HepG2 (cell line): ENCODE measurements around the gene UCN. TPM values are rescaled to one million over a fixed set of nuclear protein-coding genes. Genes with fewer than 3 reads are reported as not detected.

ENCODE experiments used
- ELF3 ChIP-seq: IDR thresholded peaks from 2 replicates; pipeline ENCODE4 v1.6.1; 2016; ENCODE audit warnings: missing genetic modification reagents, missing compliant biosample characterization
- HNRNPH1 ChIP-seq: fragments of 200-400 bp; formaldehyde crosslinking; optimal IDR thresholded peaks from 2 replicates; pipeline ENCODE3; 2017; ENCODE audit warnings: mild to moderate bottlenecking, low read depth, low read length
- HOXA9 ChIP-seq: sonication (generic); formaldehyde crosslinking; IDR thresholded peaks from 2 replicates; pipeline ENCODE4 v1.8.1; 2022; ENCODE audit warnings: missing genetic modification reagents, mild to moderate bottlenecking, moderate library complexity, borderline replicate concordance
- NBN ChIP-seq: fragments of 450-650 bp; conservative IDR thresholded peaks from 2 replicates; pipeline ENCODE4 v1.6.1; 2017
- RXRA ChIP-seq: sonication (generic); formaldehyde crosslinking; IDR thresholded peaks from 2 replicates; pipeline ENCODE4 v1.5.1; 2020; ENCODE audit warnings: missing genetic modification reagents
- TOE1 ChIP-seq: sonication (generic); formaldehyde crosslinking; IDR thresholded peaks from 2 replicates; pipeline ENCODE4 v1.4.0; 2020; ENCODE audit warnings: mild to moderate bottlenecking, missing genetic modification reagents
- ZNF510 ChIP-seq: sonication (generic); formaldehyde crosslinking; IDR thresholded peaks from 2 replicates; pipeline ENCODE4 v1.4.0; 2020; ENCODE audit warnings: low read depth, mild to moderate bottlenecking, missing genetic modification reagents
- ZNF607 ChIP-seq: sonication (generic); formaldehyde crosslinking; IDR thresholded peaks from 2 replicates; pipeline ENCODE4 v1.5.1; 2020; ENCODE audit warnings: missing genetic modification reagents, mild to moderate bottlenecking, borderline replicate concordance
- ZNF788 ChIP-seq: sonication (generic); formaldehyde crosslinking; IDR thresholded peaks from 2 replicates; pipeline ENCODE4 v1.5.0; 2020; ENCODE audit warnings: mild to moderate bottlenecking, missing genetic modification reagents, borderline replicate concordance
- polyA plus RNA-seq, 8 experiments: library from polyadenylated mRNA; depleted of rRNA in 3 of 8; stranded (reverse) in 7 of 8; unstranded in 1 of 8; fragments of >200 nt; fragmentation: Illumina TruSeq in 4 of 8; extraction: Trizol in 4 of 8; gene quantifications; 2 replicates each; pipeline versions ENCODE4 v1.2.1 to v1.2.3, GENCODE V29; 2011 to 2016; ENCODE audit warnings: low read depth in 4 of 8, missing spikeins in 1 of 8, mixed read lengths in 1 of 8; ENCODE audit not compliant: insufficient read depth in 1 of 8
- total RNA-seq, 5 experiments: library from RNA; depleted of rRNA; stranded (reverse); fragments of >200 nt; fragmentation: Illumina TruSeq; extraction: Trizol; gene quantifications; 2 replicates each; pipeline ENCODE4 v1.2.3, GENCODE V29; 2016; ENCODE audit warnings: low read depth in 1 of 5
- TF ChIP-seq, protein P1 (sequence below), 2 experiments: sonication (generic) in 1 of 2; formaldehyde crosslinking in 1 of 2; IDR thresholded peaks; 2 replicates each; pipeline versions ENCODE4 v1.4.0 to v1.6.1; 2018 to 2020; ENCODE audit warnings: missing genetic modification reagents in 2 of 2, borderline replicate concordance in 1 of 2, low read depth in 1 of 2, mild to moderate bottlenecking in 1 of 2, missing biosample characterization in 1 of 2
- TF ChIP-seq, protein P2 (sequence below): sonication (generic); formaldehyde crosslinking; IDR thresholded peaks from 2 replicates; pipeline ENCODE4 v1.4.0; 2020; ENCODE audit warnings: missing genetic modification reagents
- TF ChIP-seq, protein P3 (sequence below): sonication (generic); formaldehyde crosslinking; IDR thresholded peaks from 2 replicates; pipeline ENCODE4 v1.5.1; 2020; ENCODE audit warnings: missing genetic modification reagents, mild to moderate bottlenecking, borderline replicate concordance
- TF ChIP-seq, protein P4 (sequence below): sonication (generic); formaldehyde crosslinking; IDR thresholded peaks from 2 replicates; pipeline ENCODE4 v1.5.0; 2020; ENCODE audit warnings: mild to moderate bottlenecking, missing genetic modification reagents, moderate library complexity
- TF ChIP-seq, protein P5 (sequence below): sonication (generic); formaldehyde crosslinking; IDR thresholded peaks from 2 replicates; pipeline ENCODE4 v1.5.1; 2020; ENCODE audit warnings: missing genetic modification reagents, mild to moderate bottlenecking, borderline replicate concordance
- TF ChIP-seq, protein P6 (sequence below): sonication (generic); formaldehyde crosslinking; IDR thresholded peaks from 2 replicates; pipeline ENCODE4 v1.5.0; 2020; ENCODE audit warnings: mild to moderate bottlenecking, missing genetic modification reagents
- TF ChIP-seq, protein P7 (sequence below): sonication (generic); IDR thresholded peaks from 2 replicates; pipeline ENCODE4 v1.6.1; 2016; ENCODE audit warnings: low read depth, borderline replicate concordance

The UCN gene
- total and polyA plus RNA-seq, 2 of the 13 experiments (the other 11 are each of a cell fraction or from before 2014, with no cell fraction given), result 1.2 to 2.3 TPM

DNA sequence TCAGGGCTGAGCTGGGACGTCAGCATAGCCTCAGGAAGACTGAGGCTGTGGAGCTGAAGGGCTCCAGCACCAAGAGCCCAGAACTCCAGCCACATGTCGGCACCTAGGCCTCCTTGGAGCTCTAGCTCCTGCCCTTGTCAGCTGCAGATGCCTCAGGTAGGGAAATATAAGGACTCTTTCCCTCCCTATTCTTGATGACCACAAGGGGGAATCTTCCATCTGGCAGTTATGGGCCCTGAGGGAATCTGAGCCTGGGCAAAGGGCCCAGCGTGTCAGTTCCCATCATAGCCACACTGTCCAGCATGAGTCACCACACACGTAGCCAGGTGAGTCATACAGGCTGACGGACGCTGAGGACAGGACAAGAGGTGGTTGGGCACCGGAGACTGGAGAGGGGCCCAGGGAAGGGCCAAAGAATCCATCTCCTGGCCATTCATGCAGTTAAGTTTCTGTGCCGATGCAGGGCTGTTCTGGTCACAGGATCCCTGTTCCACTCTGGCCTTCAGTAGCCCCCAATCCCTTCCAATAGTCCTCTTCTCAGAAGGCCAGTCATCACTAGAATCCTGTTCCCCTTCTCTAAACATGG is 12.8 kb upstream of the UCN start (continued):
- TF ChIP-seq, protein P1, sequence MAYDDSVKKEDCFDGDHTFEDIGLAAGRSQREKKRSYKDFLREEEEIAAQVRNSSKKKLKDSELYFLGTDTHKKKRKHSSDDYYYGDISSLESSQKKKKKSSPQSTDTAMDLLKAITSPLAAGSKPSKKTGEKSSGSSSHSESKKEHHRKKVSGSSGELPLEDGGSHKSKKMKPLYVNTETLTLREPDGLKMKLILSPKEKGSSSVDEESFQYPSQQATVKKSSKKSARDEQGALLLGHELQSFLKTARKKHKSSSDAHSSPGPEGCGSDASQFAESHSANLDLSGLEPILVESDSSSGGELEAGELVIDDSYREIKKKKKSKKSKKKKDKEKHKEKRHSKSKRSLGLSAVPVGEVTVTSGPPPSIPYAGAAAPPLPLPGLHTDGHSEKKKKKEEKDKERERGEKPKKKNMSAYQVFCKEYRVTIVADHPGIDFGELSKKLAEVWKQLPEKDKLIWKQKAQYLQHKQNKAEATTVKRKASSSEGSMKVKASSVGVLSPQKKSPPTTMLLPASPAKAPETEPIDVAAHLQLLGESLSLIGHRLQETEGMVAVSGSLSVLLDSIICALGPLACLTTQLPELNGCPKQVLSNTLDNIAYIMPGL (CRISPR knock-in tag; IDR thresholded peaks at IDR 0.05; ENCODE audit: borderline replicate concordance in 1 of 2, low read depth in 1 of 2), result peak; percentile 84 to 94
- TF ChIP-seq, protein P2, sequence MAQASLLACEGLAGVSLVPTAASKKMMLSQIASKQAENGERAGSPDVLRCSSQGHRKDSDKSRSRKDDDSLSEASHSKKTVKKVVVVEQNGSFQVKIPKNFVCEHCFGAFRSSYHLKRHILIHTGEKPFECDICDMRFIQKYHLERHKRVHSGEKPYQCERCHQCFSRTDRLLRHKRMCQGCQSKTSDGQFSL, result no peak
- TF ChIP-seq HNRNPH1, result no peak
- TF ChIP-seq, protein P3, sequence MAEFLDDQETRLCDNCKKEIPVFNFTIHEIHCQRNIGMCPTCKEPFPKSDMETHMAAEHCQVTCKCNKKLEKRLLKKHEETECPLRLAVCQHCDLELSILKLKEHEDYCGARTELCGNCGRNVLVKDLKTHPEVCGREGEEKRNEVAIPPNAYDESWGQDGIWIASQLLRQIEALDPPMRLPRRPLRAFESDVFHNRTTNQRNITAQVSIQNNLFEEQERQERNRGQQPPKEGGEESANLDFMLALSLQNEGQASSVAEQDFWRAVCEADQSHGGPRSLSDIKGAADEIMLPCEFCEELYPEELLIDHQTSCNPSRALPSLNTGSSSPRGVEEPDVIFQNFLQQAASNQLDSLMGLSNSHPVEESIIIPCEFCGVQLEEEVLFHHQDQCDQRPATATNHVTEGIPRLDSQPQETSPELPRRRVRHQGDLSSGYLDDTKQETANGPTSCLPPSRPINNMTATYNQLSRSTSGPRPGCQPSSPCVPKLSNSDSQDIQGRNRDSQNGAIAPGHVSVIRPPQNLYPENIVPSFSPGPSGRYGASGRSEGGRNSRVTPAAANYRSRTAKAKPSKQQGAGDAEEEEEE (CRISPR knock-in tag), result no peak; the same call in 1 of the 2 replicates
- TF ChIP-seq HOXA9 (CRISPR knock-in tag), result no peak
- TF ChIP-seq, protein P4, sequence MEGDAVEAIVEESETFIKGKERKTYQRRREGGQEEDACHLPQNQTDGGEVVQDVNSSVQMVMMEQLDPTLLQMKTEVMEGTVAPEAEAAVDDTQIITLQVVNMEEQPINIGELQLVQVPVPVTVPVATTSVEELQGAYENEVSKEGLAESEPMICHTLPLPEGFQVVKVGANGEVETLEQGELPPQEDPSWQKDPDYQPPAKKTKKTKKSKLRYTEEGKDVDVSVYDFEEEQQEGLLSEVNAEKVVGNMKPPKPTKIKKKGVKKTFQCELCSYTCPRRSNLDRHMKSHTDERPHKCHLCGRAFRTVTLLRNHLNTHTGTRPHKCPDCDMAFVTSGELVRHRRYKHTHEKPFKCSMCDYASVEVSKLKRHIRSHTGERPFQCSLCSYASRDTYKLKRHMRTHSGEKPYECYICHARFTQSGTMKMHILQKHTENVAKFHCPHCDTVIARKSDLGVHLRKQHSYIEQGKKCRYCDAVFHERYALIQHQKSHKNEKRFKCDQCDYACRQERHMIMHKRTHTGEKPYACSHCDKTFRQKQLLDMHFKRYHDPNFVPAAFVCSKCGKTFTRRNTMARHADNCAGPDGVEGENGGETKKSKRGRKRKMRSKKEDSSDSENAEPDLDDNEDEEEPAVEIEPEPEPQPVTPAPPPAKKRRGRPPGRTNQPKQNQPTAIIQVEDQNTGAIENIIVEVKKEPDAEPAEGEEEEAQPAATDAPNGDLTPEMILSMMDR (CRISPR knock-in tag), result peak; percentile 94
- TF ChIP-seq ELF3 (CRISPR knock-in tag), result peak; percentile 84
- peak; percentile 77; the same call in 1 of the 2 replicates for TF ChIP-seq ZNF788
- TF ChIP-seq RXRA (CRISPR knock-in tag), result peak; percentile 92
- TF ChIP-seq NBN, result no peak
- TF ChIP-seq, protein P5, sequence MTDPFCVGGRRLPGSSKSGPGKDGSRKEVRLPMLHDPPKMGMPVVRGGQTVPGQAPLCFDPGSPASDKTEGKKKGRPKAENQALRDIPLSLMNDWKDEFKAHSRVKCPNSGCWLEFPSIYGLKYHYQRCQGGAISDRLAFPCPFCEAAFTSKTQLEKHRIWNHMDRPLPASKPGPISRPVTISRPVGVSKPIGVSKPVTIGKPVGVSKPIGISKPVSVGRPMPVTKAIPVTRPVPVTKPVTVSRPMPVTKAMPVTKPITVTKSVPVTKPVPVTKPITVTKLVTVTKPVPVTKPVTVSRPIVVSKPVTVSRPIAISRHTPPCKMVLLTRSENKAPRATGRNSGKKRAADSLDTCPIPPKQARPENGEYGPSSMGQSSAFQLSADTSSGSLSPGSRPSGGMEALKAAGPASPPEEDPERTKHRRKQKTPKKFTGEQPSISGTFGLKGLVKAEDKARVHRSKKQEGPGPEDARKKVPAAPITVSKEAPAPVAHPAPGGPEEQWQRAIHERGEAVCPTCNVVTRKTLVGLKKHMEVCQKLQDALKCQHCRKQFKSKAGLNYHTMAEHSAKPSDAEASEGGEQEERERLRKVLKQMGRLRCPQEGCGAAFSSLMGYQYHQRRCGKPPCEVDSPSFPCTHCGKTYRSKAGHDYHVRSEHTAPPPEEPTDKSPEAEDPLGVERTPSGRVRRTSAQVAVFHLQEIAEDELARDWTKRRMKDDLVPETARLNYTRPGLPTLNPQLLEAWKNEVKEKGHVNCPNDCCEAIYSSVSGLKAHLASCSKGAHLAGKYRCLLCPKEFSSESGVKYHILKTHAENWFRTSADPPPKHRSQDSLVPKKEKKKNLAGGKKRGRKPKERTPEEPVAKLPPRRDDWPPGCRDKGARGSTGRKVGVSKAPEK (CRISPR knock-in tag), result no peak
- TF ChIP-seq ZNF510 (CRISPR knock-in tag), result no peak
- TF ChIP-seq, protein P6, sequence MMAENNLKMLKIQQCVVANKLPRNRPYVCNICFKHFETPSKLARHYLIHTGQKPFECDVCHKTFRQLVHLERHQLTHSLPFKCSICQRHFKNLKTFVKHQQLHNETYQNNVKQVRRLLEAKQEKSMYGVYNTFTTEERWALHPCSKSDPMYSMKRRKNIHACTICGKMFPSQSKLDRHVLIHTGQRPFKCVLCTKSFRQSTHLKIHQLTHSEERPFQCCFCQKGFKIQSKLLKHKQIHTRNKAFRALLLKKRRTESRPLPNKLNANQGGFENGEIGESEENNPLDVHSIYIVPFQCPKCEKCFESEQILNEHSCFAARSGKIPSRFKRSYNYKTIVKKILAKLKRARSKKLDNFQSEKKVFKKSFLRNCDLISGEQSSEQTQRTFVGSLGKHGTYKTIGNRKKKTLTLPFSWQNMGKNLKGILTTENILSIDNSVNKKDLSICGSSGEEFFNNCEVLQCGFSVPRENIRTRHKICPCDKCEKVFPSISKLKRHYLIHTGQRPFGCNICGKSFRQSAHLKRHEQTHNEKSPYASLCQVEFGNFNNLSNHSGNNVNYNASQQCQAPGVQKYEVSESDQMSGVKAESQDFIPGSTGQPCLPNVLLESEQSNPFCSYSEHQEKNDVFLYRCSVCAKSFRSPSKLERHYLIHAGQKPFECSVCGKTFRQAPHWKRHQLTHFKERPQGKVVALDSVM, result peak; percentile 65
- TF ChIP-seq, protein P7, sequence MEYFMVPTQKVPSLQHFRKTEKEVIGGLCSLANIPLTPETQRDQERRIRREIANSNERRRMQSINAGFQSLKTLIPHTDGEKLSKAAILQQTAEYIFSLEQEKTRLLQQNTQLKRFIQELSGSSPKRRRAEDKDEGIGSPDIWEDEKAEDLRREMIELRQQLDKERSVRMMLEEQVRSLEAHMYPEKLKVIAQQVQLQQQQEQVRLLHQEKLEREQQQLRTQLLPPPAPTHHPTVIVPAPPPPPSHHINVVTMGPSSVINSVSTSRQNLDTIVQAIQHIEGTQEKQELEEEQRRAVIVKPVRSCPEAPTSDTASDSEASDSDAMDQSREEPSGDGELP, result peak; percentile 83; the same call in 1 of the 2 replicates
- TF ChIP-seq ZNF607 (CRISPR knock-in tag), result 0 out of 2 replicates have a peak, but pooled peaks have one; percentile 12
- TF ChIP-seq TOE1 (CRISPR knock-in tag), result peak; percentile 86; the same call in 1 of the 2 replicates
